Measurements from ENCODE around the gene RFC2.
A peak's percentile ranks its signal among the peaks of the same experiment; 100 is the strongest.

Gene RFC2

GRCh38 chr7:74254129-74254857 lies at the start of gene RFC2:
Gene RFC2 (minus strand): TSS chr7:74254399. CDS start chr7:74254383, 16 bp downstream.
- peak; percentile 94 for DNase-seq

- DNase-seq = peak; percentile 34
These were observed 48.6 kb upstream of the RFC2 start for GRCh38 chr7:74302745-74303221.

GRCh38 chr7:74300926-74301325 lies 46.7 kb upstream of the RFC2 start:
- DNase-seq = no peak

GRCh38 chr7:74299401-74299800 lies 45.2 kb upstream of the RFC2 start:
- DNase-seq = no peak

GRCh38 chr7:74297516-74298233 lies 43.5 kb upstream of the RFC2 start:
- no peak for DNase-seq

- no peak for DNase-seq
These were observed 40.2 kb upstream of the RFC2 start for GRCh38 chr7:74294191-74294998.

GRCh38 chr7:74293577-74293908 lies 39.3 kb upstream of the RFC2 start:
- DNase-seq = no peak

GRCh38 chr7:74292757-74293576 lies 38.8 kb upstream of the RFC2 start:
- no peak for DNase-seq

- no peak for DNase-seq
These were observed 37.3 kb upstream of the RFC2 start for GRCh38 chr7:74291535-74291934.

GRCh38 chr7:74290981-74291441 lies 36.8 kb upstream of the RFC2 start:
- no peak for DNase-seq

GRCh38 chr7:74290553-74290950 lies 36.4 kb upstream of the RFC2 start:
- DNase-seq = no peak

- peak; percentile 50 for DNase-seq
These were observed 35.7 kb upstream of the RFC2 start for GRCh38 chr7:74289659-74290552.

- peak; percentile 76 for DNase-seq
These were observed 34.9 kb upstream of the RFC2 start, which contains the start of gene CLIP2 for GRCh38 chr7:74289018-74289658. Gene CLIP2 (plus strand): TSS chr7:74289407. CDS start chr7:74317547, 28,140 bp downstream.

- peak; percentile 98 for DNase-seq
These were observed 34.1 kb upstream of the RFC2 start for GRCh38 chr7:74288034-74288881.

GRCh38 chr7:74287303-74288033 lies 33.3 kb upstream of the RFC2 start:
- DNase-seq = no peak

- no peak for DNase-seq
These were observed 31.9 kb upstream of the RFC2 start for GRCh38 chr7:74286131-74286530.

GRCh38 chr7:74284781-74285259 lies 30.6 kb upstream of the RFC2 start:
- peak; percentile 61 for DNase-seq

- no peak for DNase-seq
These were observed 29.8 kb upstream of the RFC2 start for GRCh38 chr7:74283858-74284447.
